PC-3 (cell line): ENCODE results near the gene FDXR. TPM values are rescaled to one million over a fixed set of nuclear protein-coding genes. Genes with fewer than 3 reads are reported as not detected.

Source experiments
- ATAC-seq: fragments of 200-7000 bp; cut with Tn5 transposase; 2 replicates; pipeline ENCODE4 v1.9.1; 2020; ENCODE audit warnings: mild to moderate bottlenecking, moderate library complexity
- BruUV-seq: library from RNA; stranded (reverse); fragments of 400-500 nt; replicated peaks from 2 replicates; lab custom pipeline; 2021; lab: Mats Ljungman, UMichigan
- CTCF ChIA-PET: fragments of 300-600 bp; sonication (Branson Sonifier 250); formaldehyde crosslinking; loops from one replicate; lab custom pipeline; 2022; ENCODE audit warnings: antibody characterized with exemption; lab: Charles Lee
- POLR2A ChIA-PET: fragments of 300-600 bp; sonication (Branson Sonifier 250); formaldehyde crosslinking; loops from one replicate; lab custom pipeline; 2022; ENCODE audit warnings: antibody characterized with exemption; ENCODE audit not compliant: unreplicated experiment; lab: Charles Lee
- DNase-seq: peaks from one replicate; pipeline ENCODE4 v3.0.0-alpha.2; 2015
- H2AFZ ChIP-seq: fragments of 300-600 bp; sonication (generic); 2 replicates; pipeline ENCODE4 v1.6.0; 2016; ENCODE audit warnings: antibody characterized with exemption, low read length
- H3F3A ChIP-seq: fragments of 300-600 bp; sonication (generic); one replicate; pipeline ENCODE4 v1.6.0; 2017; ENCODE audit warnings: antibody characterized with exemption, low read length, control low read depth, mild to moderate bottlenecking; ENCODE audit not compliant: unreplicated experiment
- H3K27ac ChIP-seq: fragments of 300-600 bp; sonication (generic); 2 replicates; pipeline ENCODE4 v1.5.1; 2016; ENCODE audit warnings: mild to moderate bottlenecking, low read length
- H3K27me3 ChIP-seq: fragments of 300-600 bp; sonication (generic); 2 replicates; pipeline ENCODE4 v1.6.1; 2016; ENCODE audit warnings: low read length, mixed read lengths
- H3K36me3 ChIP-seq: fragments of 300-600 bp; sonication (generic); 2 replicates; pipeline ENCODE4 v1.6.1; 2016; ENCODE audit warnings: low read depth, mixed run types, low read length, mixed read lengths
- H3K4me1 ChIP-seq: fragments of 300-600 bp; sonication (generic); 2 replicates; pipeline ENCODE4 v1.5.1; 2016; ENCODE audit warnings: low read length; ENCODE audit not compliant: insufficient read depth
- H3K4me2 ChIP-seq: fragments of 300-600 bp; sonication (generic); 2 replicates; pipeline ENCODE4 v1.6.0; 2016; ENCODE audit warnings: low read length
- H3K4me3 ChIP-seq: fragments of 300-600 bp; sonication (generic); 2 replicates; pipeline ENCODE4 v1.5.1; 2016; ENCODE audit warnings: mild to moderate bottlenecking, low read length, mixed read lengths
- H3K79me2 ChIP-seq: fragments of 300-600 bp; sonication (generic); 2 replicates; pipeline ENCODE4 v1.6.1; 2017; ENCODE audit warnings: low read length, mixed read lengths
- H3K9ac ChIP-seq: fragments of 300-600 bp; sonication (generic); 2 replicates; pipeline ENCODE4 v1.6.0; 2016; ENCODE audit warnings: mild to moderate bottlenecking, low read length
- H3K9me2 ChIP-seq: fragments of 300-600 bp; sonication (generic); replicated peaks from 2 replicates; pipeline ENCODE4 v1.6.1; 2016; ENCODE audit warnings: mixed run types, low read length, mixed read lengths
- H3K9me3 ChIP-seq: fragments of 300-600 bp; sonication (generic); 2 replicates; pipeline ENCODE4 v1.6.1; 2016; ENCODE audit warnings: low read length, mixed read lengths
- H4K20me1 ChIP-seq: fragments of 300-600 bp; sonication (generic); 2 replicates; pipeline ENCODE4 v1.6.1; 2016; ENCODE audit warnings: low read length, mixed read lengths
- CTCF ChIP-seq: fragments of 300-600 bp; sonication (generic); conservative IDR thresholded peaks from 2 replicates; pipeline ENCODE4 v1.5.1; 2017; ENCODE audit warnings: antibody characterized with exemption, low read depth, mild to moderate bottlenecking, low read length
- EZH2phosphoT487 ChIP-seq: fragments of 300-600 bp; sonication (generic); IDR thresholded peaks from 2 replicates; pipeline ENCODE4 v1.6.1; 2018; ENCODE audit warnings: mild to moderate bottlenecking, antibody characterized with exemption, low read length, borderline replicate concordance
- intact Hi-C: fragments of 100-400 bp; cut with micrococcal nuclease; formaldehyde crosslinking; loops from 2 replicates; pipeline ENCODE4 v1.9.0; 2023
- total RNA-seq: library from RNA; depleted of rRNA; stranded (reverse); fragments of >200 nt; gene quantifications from 2 replicates; pipeline ENCODE4 v1.2.3, GENCODE V29; 2014

The FDXR gene
- total RNA-seq, 1 experiment from 2014 or later = 28.1 TPM

- Histone ChIP-seq H3K4me3 (peak overlapping the region; percentile 71), H3K36me3 (no peaks in the 10 kb centered on the region), H3K9ac (peak overlapping the region; percentile 65; the same call in 1 of the 2 replicates), H3F3A (no peaks in the 10 kb centered on the region), H3K9me2 (no peaks in the 10 kb centered on the region), H3K4me1 (peaks cover 6% of the 10 kb centered on the region; the same call in 1 of the 2 replicates), H3K27me3 (no peaks in the 10 kb centered on the region), H3K4me2 (peak overlapping the region; percentile 79), H3K27ac (no peak overlapping the region), H2AFZ (peak overlapping the region; percentile 79), H3K9me3 (no peaks in the 10 kb centered on the region), H3K79me2 (no peaks in the 10 kb centered on the region), H4K20me1 (no peaks in the 10 kb centered on the region)
- intact Hi-C loops = no loop called here
- TSS peak; percentile 29 for BruUV-seq
- DNase-seq = peak; percentile 18
- CTCF ChIA-PET = interaction anchor here (0.5 to 1.6 kb wide), 5 partner anchors 10 to 347 kb away, joined by 4 to 17 read pairs (median 4); partner anchors contain the start of gene FDXR
- TF ChIP-seq EZH2phosphoT487 = no peak
- TF ChIP-seq CTCF = peak; percentile 35; the same call in 1 of the 2 replicates
- POLR2A ChIA-PET = interaction anchor here (0.6 kb wide), 1 partner anchor 239 kb away, joined by 5 read pairs; no protein-coding TSS in a partner anchor
- ATAC-seq = peak; percentile 39
Measured at GRCh38 chr17:74842146-74842598, 30.6 kb downstream of the FDXR start.

GRCh38 chr17:74840989-74841666, 31.7 kb downstream of the FDXR start:
- DNase-seq (no peak), ATAC-seq (no peak)
- peaks cover 6% of the 10 kb centered on the region; the same call in 1 of the 2 replicates for H3K4me1 ChIP-seq
- CTCF ChIA-PET = no interaction called here
- no peak overlapping the region for H3K9ac ChIP-seq
- no peaks in the 10 kb centered on the region for H3F3A ChIP-seq
- no peaks in the 10 kb centered on the region for H3K79me2 ChIP-seq
- no peak overlapping the region for H3K4me3 ChIP-seq
- TF ChIP-seq EZH2phosphoT487 (no peak), CTCF (no peak)
- H2AFZ ChIP-seq = no peak overlapping the region
- POLR2A ChIA-PET = no interaction called here
- H3K27ac ChIP-seq = no peak overlapping the region
- intact Hi-C loops = no loop called here
- H4K20me1 ChIP-seq = no peaks in the 10 kb centered on the region
- no peaks in the 10 kb centered on the region for H3K27me3 ChIP-seq
- no peaks in the 10 kb centered on the region for H3K9me2 ChIP-seq
- no peaks in the 10 kb centered on the region for H3K9me3 ChIP-seq
- no peaks in the 10 kb centered on the region for H3K36me3 ChIP-seq
- no TSS peak for BruUV-seq
- no peak overlapping the region for H3K4me2 ChIP-seq
